B cell (primary cell): ENCODE data around the gene SERPINA12. TPM values are rescaled to one million over a fixed set of nuclear protein-coding genes. Genes with fewer than 3 reads are reported as not detected.

ENCODE experiments used
- ATAC-seq: fragments of 200-7000 bp; cut with Tn5 transposase; one replicate; pipeline ENCODE4 v1.10.0; 2021; ENCODE audit warnings: low read depth, mild to moderate bottlenecking, moderate number of reproducible peaks, moderate library complexity
- CTCF ChIA-PET: fragments of 350-600 bp; sonication (Branson Sonifier 250); formaldehyde crosslinking; loops from one replicate; lab custom pipeline; 2021; ENCODE audit warnings: antibody characterized with exemption, inconsistent platforms; lab: Charles Lee
- POLR2A ChIA-PET: fragments of 350-600 bp; sonication (Branson Sonifier 250); formaldehyde crosslinking; loops from one replicate; lab custom pipeline; 2021; ENCODE audit warnings: antibody characterized with exemption; lab: Charles Lee
- DNase-seq: peaks from one replicate; pipeline ENCODE4 v3.0.0; 2013
- H2AFZ ChIP-seq: 2 replicates; pipeline ENCODE4 v1.6.1; 2012; ENCODE audit warnings: mild to moderate bottlenecking, low read depth, low read length; ENCODE audit not compliant: insufficient read depth, poor library complexity, severe bottlenecking
- H3K27ac ChIP-seq, 2 donors: 1 replicate in 1 of 2; 2 replicates in 1 of 2; pipeline ENCODE4 v1.5.1; 2012 to 2013; ENCODE audit warnings: low read length in 2 of 2, mild to moderate bottlenecking in 2 of 2, moderate library complexity in 1 of 2
- H3K27me3 ChIP-seq, 4 experiments: fragments of 200-600 bp in 1 of 4; sonication (generic) in 1 of 4; replicated peaks in 1 of 4; 1 replicate in 2 of 4; 2 replicates in 2 of 4; pipeline versions ENCODE4 v1.6.1 to v1.7.0; 2013 to 2016; ENCODE audit warnings: low read length in 3 of 4, mild to moderate bottlenecking in 2 of 4, mixed read lengths in 1 of 4, moderate library complexity in 1 of 4; ENCODE audit not compliant: insufficient read depth in 4 of 4, control insufficient read depth in 3 of 4; ENCODE audit errors: control extremely low read depth in 1 of 4
- H3K36me3 ChIP-seq, 2 experiments: replicated peaks in 1 of 2; 1 replicate in 1 of 2; 2 replicates in 1 of 2; pipeline versions ENCODE4 v1.6.1 to v1.7.1; 2013; ENCODE audit warnings: low read length in 1 of 2; ENCODE audit not compliant: insufficient read depth in 2 of 2, control insufficient read depth in 1 of 2; ENCODE audit errors: control extremely low read depth in 1 of 2, extremely low read depth in 1 of 2
- H3K4me1 ChIP-seq, 2 donors: fragments of 200-600 bp in 1 of 2; sonication (generic) in 1 of 2; 1 replicate in 1 of 2; 2 replicates in 1 of 2; pipeline versions ENCODE4 v1.5.1 to v1.6.1; 2013 to 2017; ENCODE audit warnings: low read length in 2 of 2; ENCODE audit not compliant: control insufficient read depth in 2 of 2, insufficient read depth in 2 of 2
- H3K4me2 ChIP-seq: replicated peaks from 2 replicates; pipeline ENCODE3; 2012; ENCODE audit warnings: mild to moderate bottlenecking, low read depth, low read length; ENCODE audit not compliant: poor library complexity, severe bottlenecking
- H3K4me3 ChIP-seq, 5 experiments: fragments of 200-600 bp in 1 of 5; sonication (generic) in 1 of 5; 1 replicate in 3 of 5; 2 replicates in 2 of 5; pipeline versions ENCODE4 v1.5.1 to v1.7.0; 2011 to 2016; ENCODE audit warnings: low read length in 4 of 5, mild to moderate bottlenecking in 4 of 5, low read depth in 2 of 5, control low read depth in 1 of 5, moderate library complexity in 1 of 5; ENCODE audit not compliant: insufficient read depth in 1 of 5; ENCODE audit errors: control extremely low read depth in 1 of 5, extremely low read depth in 1 of 5
- H3K79me2 ChIP-seq: fragments of 200-600 bp; sonication (generic); one replicate; pipeline ENCODE4 v1.6.0; 2016; ENCODE audit warnings: low read length; ENCODE audit not compliant: control insufficient read depth, insufficient read depth
- H3K9ac ChIP-seq: fragments of 200-600 bp; sonication (generic); 2 replicates; pipeline ENCODE4 v1.6.1; 2017; ENCODE audit warnings: mild to moderate bottlenecking, low read length, moderate library complexity
- H3K9me3 ChIP-seq, 3 donors: one replicate each; pipeline versions ENCODE4 v1.6.1 to v1.7.1; 2013; ENCODE audit warnings: low read length in 2 of 3; ENCODE audit not compliant: control insufficient read depth in 2 of 3, insufficient read depth in 1 of 3; ENCODE audit errors: control extremely low read depth in 1 of 3
- H4K20me1 ChIP-seq: 2 replicates; pipeline ENCODE4 v1.6.0; 2012; ENCODE audit warnings: mild to moderate bottlenecking, low read length; ENCODE audit not compliant: insufficient read depth, control insufficient read depth, poor library complexity, severe bottlenecking
- H3K27ac Mint-ChIP-seq: one replicate; pipeline ENCODE4 v1.8.0; 2021; ENCODE audit warnings: mixed read lengths
- H3K27me3 Mint-ChIP-seq: one replicate; pipeline ENCODE4 v1.8.0; 2021; ENCODE audit warnings: mixed read lengths
- H3K4me1 Mint-ChIP-seq: one replicate; pipeline ENCODE4 v1.8.0; 2021; ENCODE audit warnings: mixed read lengths
- H3K4me3 Mint-ChIP-seq: one replicate; pipeline ENCODE4 v1.8.0; 2021; ENCODE audit warnings: mixed read lengths
- H3K9me3 Mint-ChIP-seq: one replicate; pipeline ENCODE4 v1.8.0; 2022; ENCODE audit warnings: mixed read lengths; ENCODE audit not compliant: insufficient read depth
- CTCF ChIP-seq: fragments of 200-600 bp; IDR thresholded peaks from one replicate; pipeline ENCODE4 v1.8.0; 2022; ENCODE audit warnings: antibody characterized with exemption, mild to moderate bottlenecking
- EZH2 ChIP-seq: IDR thresholded peaks from 2 replicates; pipeline ENCODE4 v1.6.1; 2012; ENCODE audit warnings: borderline replicate concordance, low read depth, mild to moderate bottlenecking, moderate library complexity, low read length; ENCODE audit not compliant: insufficient read depth, poor library complexity, severe bottlenecking
- WGBS: methylation state at CpG from one replicate; pipeline ENCODE4 v1.1.5; 2013; ENCODE audit warnings: missing lambda C conversion rate; ENCODE audit not compliant: insufficient coverage; 5-methylcytosine and 5-hydroxymethylcytosine counted together
- intact Hi-C: fragments of 100-400 bp; cut with micrococcal nuclease; formaldehyde crosslinking; loops from one replicate; pipeline ENCODE4 v1.10.0; 2022
- polyA plus RNA-seq: library from polyadenylated mRNA; depleted of rRNA; stranded (reverse); fragments of >200 nt; gene quantifications from 2 replicates; pipeline ENCODE4 v1.2.3, GENCODE V29; 2012
- total RNA-seq, 2 donors: library from RNA; stranded (reverse); fragments of 120-200 nt in 1 of 2; gene quantifications; 1 replicate in 1 of 2; 2 replicates in 1 of 2; pipeline versions ENCODE4 v1.2.3 to v1.2.4, GENCODE V29; 2013 to 2022

The SERPINA12 gene
- total and polyA plus RNA-seq, 2 donors (not counting 1 experiment from before 2014, with no cell fraction given) = not detected

- no peak overlapping the region for H2AFZ ChIP-seq
- intact Hi-C loops = no loop called here
- H3K4me3 Mint-ChIP-seq = no peak overlapping the region
- H3K9ac ChIP-seq = no peak overlapping the region
- 68% methylated on average over 6 of the region's 8 CpGs for whole genome bisulfite sequencing
- ChIA-PET POLR2A (no interaction called here), CTCF (interaction anchor here (1.9 kb wide), 1 partner anchor 27 kb away, joined by 4 read pairs; no protein-coding TSS in a partner anchor)
- no peak for ATAC-seq
- TF ChIP-seq CTCF (no peak), EZH2 (no peak)
- H3K79me2 ChIP-seq = no peaks in the 10 kb centered on the region
- H3K9me3 ChIP-seq = peaks cover 0 to 29% (median 8%) of the 10 kb centered on the region in 3 donors
- H3K27me3 Mint-ChIP-seq = no peaks in the 10 kb centered on the region
- no peak overlapping the region for H3K27ac ChIP-seq
- no peaks in the 10 kb centered on the region for H3K4me1 ChIP-seq
- H3K27me3 ChIP-seq = peaks cover 0 to 2% (median 0%) of the 10 kb centered on the region in 4 experiments
- no peaks in the 10 kb centered on the region for H4K20me1 ChIP-seq
- no peaks in the 10 kb centered on the region for H3K36me3 ChIP-seq
- no peak overlapping the region for H3K4me3 ChIP-seq
- no peak overlapping the region for H3K4me2 ChIP-seq
- peaks cover 4% of the 10 kb centered on the region for H3K4me1 Mint-ChIP-seq
- H3K27ac Mint-ChIP-seq = no peak overlapping the region
- H3K9me3 Mint-ChIP-seq = peaks cover 6% of the 10 kb centered on the region
- no peak for DNase-seq
Observed at GRCh38 chr14:94460631-94461416, 48.4 kb downstream of the SERPINA12 start.

GRCh38 chr14:94458558-94459205 is 50.6 kb downstream of the SERPINA12 start:
- H3K79me2 ChIP-seq = no peaks in the 10 kb centered on the region
- H3K9me3 ChIP-seq = peaks cover 0 to 12% (median 0%) of the 10 kb centered on the region in 3 donors
- intact Hi-C loops = no loop called here
- no peak for TF ChIP-seq CTCF
- H3K36me3 ChIP-seq = no peaks in the 10 kb centered on the region
- H4K20me1 ChIP-seq = no peaks in the 10 kb centered on the region
- H3K27ac Mint-ChIP-seq = no peak overlapping the region
- H3K4me2 ChIP-seq = no peak overlapping the region
- ATAC-seq (no peak), DNase-seq (no peak)
- no peak overlapping the region for H3K27ac ChIP-seq
- no peak overlapping the region for H2AFZ ChIP-seq
- H3K9me3 Mint-ChIP-seq = peaks cover 2% of the 10 kb centered on the region
- no peaks in the 10 kb centered on the region for H3K4me1 ChIP-seq
- H3K4me1 Mint-ChIP-seq = peaks cover 4% of the 10 kb centered on the region
- H3K9ac ChIP-seq = no peak overlapping the region
- H3K27me3 ChIP-seq = peaks cover 0 to 2% (median 0%) of the 10 kb centered on the region in 4 experiments
- no peak overlapping the region for H3K4me3 ChIP-seq
- ChIA-PET CTCF (no interaction called here), POLR2A (no interaction called here)
- WGBS = 50% methylated on average over 2 of the region's 2 CpGs
- peaks cover 7% of the 10 kb centered on the region for H3K27me3 Mint-ChIP-seq
- H3K4me3 Mint-ChIP-seq = no peak overlapping the region
